Neural cell (in vitro differentiated cells): ENCODE data around the gene ANKRD55. TPM values are rescaled to one million over a fixed set of nuclear protein-coding genes. Genes with fewer than 3 reads are reported as not detected.

Experiments used
- H2AFZ ChIP-seq: fragments of 200-600, 300-800 bp; sonication (generic), shearing (Covaris generic); 2 replicates; pipeline ENCODE4 v1.6.0; 2014; ENCODE audit warnings: low read depth, mild to moderate bottlenecking, antibody characterized with exemption, low read length, moderate library complexity
- H3F3A ChIP-seq: fragments of 200-600 bp; shearing (Covaris generic); 2 replicates; pipeline ENCODE4 v1.6.1; 2016; ENCODE audit warnings: mild to moderate bottlenecking, moderate library complexity, mixed read lengths, antibody characterized with exemption, low read length; ENCODE audit not compliant: insufficient read depth, poor library complexity, severe bottlenecking
- H3K27ac ChIP-seq: fragments of 200-600, 300-800 bp; sonication (generic), shearing (Covaris generic); 2 replicates; pipeline ENCODE4 v1.5.1; 2014; ENCODE audit warnings: mild to moderate bottlenecking, low read length, moderate library complexity
- H3K27me3 ChIP-seq: fragments of 300-800, 200-600 bp; sonication (generic), shearing (Covaris generic); 2 replicates; pipeline ENCODE4 v1.6.0; 2014; ENCODE audit warnings: mild to moderate bottlenecking, low read depth, low read length, moderate library complexity; ENCODE audit not compliant: insufficient read depth
- H3K36me3 ChIP-seq: fragments of 300-800, 200-600 bp; sonication (generic), shearing (Covaris generic); 2 replicates; pipeline ENCODE4 v1.5.1; 2014; ENCODE audit warnings: mild to moderate bottlenecking, antibody characterized with exemption, low read length, moderate library complexity; ENCODE audit not compliant: insufficient read depth
- H3K4me2 ChIP-seq: fragments of 300-800, 200-600 bp; sonication (generic), shearing (Covaris generic); 2 replicates; pipeline ENCODE4 v1.6.0; 2014; ENCODE audit warnings: mild to moderate bottlenecking, low read length
- H3K4me3 ChIP-seq: fragments of 300-800, 200-600 bp; sonication (generic), shearing (Covaris generic); 2 replicates; pipeline ENCODE4 v1.5.1; 2014; ENCODE audit warnings: mild to moderate bottlenecking, low read length, moderate library complexity
- H3K79me2 ChIP-seq: fragments of 200-600 bp; shearing (Covaris generic); replicated peaks from 2 replicates; pipeline ENCODE4 v1.6.0; 2014; ENCODE audit warnings: mild to moderate bottlenecking, low read length, moderate library complexity; ENCODE audit not compliant: insufficient read depth
- H3K9ac ChIP-seq: fragments of 300-800, 200-600 bp; sonication (generic), shearing (Covaris generic); 2 replicates; pipeline ENCODE4 v1.6.1; 2016; ENCODE audit warnings: mild to moderate bottlenecking, low read length, mixed read lengths
- H3K9me2 ChIP-seq: fragments of 200-600 bp; shearing (Covaris generic); 2 replicates; pipeline ENCODE4 v1.6.1; 2016; ENCODE audit warnings: mild to moderate bottlenecking, low read length, mixed read lengths; ENCODE audit not compliant: insufficient read depth
- H3K9me3 ChIP-seq: fragments of 200-600, 300-800 bp; sonication (generic), shearing (Covaris generic); 2 replicates; pipeline ENCODE4 v1.6.1; 2016; ENCODE audit warnings: mild to moderate bottlenecking, mixed run types, low read length, moderate library complexity, mixed read lengths
- H4K20me1 ChIP-seq: fragments of 200-600 bp; shearing (Covaris generic); 2 replicates; pipeline ENCODE4 v1.6.1; 2016; ENCODE audit warnings: mild to moderate bottlenecking, mixed run types; ENCODE audit not compliant: insufficient read depth
- EP300 ChIP-seq: fragments of 450-650 bp; conservative IDR thresholded peaks from 2 replicates; pipeline ENCODE4 v1.6.1; 2014; ENCODE audit warnings: antibody characterized with exemption, mild to moderate bottlenecking, moderate library complexity; ENCODE audit not compliant: poor library complexity, severe bottlenecking
- EZH2 ChIP-seq: fragments of 200-600, 300-800 bp; shearing (Covaris generic), sonication (generic); IDR thresholded peaks from 2 replicates; pipeline ENCODE4 v1.6.1; 2014; ENCODE audit warnings: antibody characterized with exemption, low read length, borderline replicate concordance, mild to moderate bottlenecking; ENCODE audit not compliant: insufficient read depth, poor library complexity, severe bottlenecking
- MXI1 ChIP-seq: fragments of 450-650 bp; conservative IDR thresholded peaks from 2 replicates; pipeline ENCODE4 v1.6.1; 2014; ENCODE audit warnings: antibody characterized with exemption, mild to moderate bottlenecking; ENCODE audit not compliant: poor library complexity, severe bottlenecking
- POLR2AphosphoS5 ChIP-seq: IDR thresholded peaks from 2 replicates; pipeline ENCODE4 v1.6.1; 2012
- RAD21 ChIP-seq: fragments of 450-650 bp; conservative IDR thresholded peaks from 2 replicates; pipeline ENCODE4 v1.6.1; 2014; ENCODE audit warnings: antibody characterized with exemption, mild to moderate bottlenecking, moderate library complexity
- SMC3 ChIP-seq: fragments of 450-650 bp; conservative IDR thresholded peaks from 2 replicates; pipeline ENCODE4 v1.6.1; 2014; ENCODE audit warnings: antibody characterized with exemption, mild to moderate bottlenecking, moderate library complexity; ENCODE audit not compliant: poor library complexity
- TAF1 ChIP-seq: IDR thresholded peaks from 2 replicates; pipeline ENCODE4 v1.6.1; 2012; ENCODE audit warnings: low read depth
- polyA plus RNA-seq: library from polyadenylated mRNA; depleted of rRNA; stranded (reverse); fragments of >200 nt; gene quantifications from 2 replicates; pipeline ENCODE4 v1.2.3, GENCODE V29; 2014
- TF ChIP-seq, protein P1 (sequence below): IDR thresholded peaks from 2 replicates; pipeline ENCODE4 v1.6.1; 2012; ENCODE audit warnings: borderline replicate concordance
- TF ChIP-seq, protein P2 (sequence below): fragments of 450-650 bp; IDR thresholded peaks from 2 replicates; pipeline ENCODE4 v1.5.1; 2014; ENCODE audit warnings: antibody characterized with exemption, mild to moderate bottlenecking, moderate library complexity; ENCODE audit not compliant: poor library complexity, severe bottlenecking

Gene ANKRD55
- polyA plus RNA-seq, 1 donor from 2014 or later: 49.8 TPM

DNA sequence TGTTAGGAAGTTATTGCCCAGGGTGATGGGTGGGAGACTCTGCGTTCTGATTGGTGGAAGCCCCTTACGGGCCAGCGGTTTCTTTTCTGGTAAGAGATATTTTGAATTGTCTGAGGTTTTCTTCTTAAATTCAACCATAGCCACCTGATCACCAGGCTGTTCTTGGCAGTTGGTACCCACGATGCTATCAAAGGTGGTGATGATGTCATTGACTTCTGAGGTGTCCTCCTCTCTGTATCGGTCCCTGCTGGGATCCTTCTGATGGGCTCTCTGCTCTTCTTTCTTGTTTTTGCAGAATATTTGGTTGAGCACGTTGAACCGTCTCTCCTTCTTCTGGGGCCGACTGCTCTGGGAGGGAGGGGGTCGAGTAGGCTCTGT, 121.7 kb downstream of the ANKRD55 start:
- no peaks in the 10 kb centered on the region for H4K20me1 ChIP-seq
- H3K79me2 ChIP-seq: no peaks in the 10 kb centered on the region
- H3K4me3 ChIP-seq: no peak overlapping the region
- H3K27ac ChIP-seq: no peak overlapping the region
- H3K36me3 ChIP-seq: no peaks in the 10 kb centered on the region
- TF ChIP-seq TAF1: no peak
- TF ChIP-seq EP300: no peak
- TF ChIP-seq, protein P1, sequence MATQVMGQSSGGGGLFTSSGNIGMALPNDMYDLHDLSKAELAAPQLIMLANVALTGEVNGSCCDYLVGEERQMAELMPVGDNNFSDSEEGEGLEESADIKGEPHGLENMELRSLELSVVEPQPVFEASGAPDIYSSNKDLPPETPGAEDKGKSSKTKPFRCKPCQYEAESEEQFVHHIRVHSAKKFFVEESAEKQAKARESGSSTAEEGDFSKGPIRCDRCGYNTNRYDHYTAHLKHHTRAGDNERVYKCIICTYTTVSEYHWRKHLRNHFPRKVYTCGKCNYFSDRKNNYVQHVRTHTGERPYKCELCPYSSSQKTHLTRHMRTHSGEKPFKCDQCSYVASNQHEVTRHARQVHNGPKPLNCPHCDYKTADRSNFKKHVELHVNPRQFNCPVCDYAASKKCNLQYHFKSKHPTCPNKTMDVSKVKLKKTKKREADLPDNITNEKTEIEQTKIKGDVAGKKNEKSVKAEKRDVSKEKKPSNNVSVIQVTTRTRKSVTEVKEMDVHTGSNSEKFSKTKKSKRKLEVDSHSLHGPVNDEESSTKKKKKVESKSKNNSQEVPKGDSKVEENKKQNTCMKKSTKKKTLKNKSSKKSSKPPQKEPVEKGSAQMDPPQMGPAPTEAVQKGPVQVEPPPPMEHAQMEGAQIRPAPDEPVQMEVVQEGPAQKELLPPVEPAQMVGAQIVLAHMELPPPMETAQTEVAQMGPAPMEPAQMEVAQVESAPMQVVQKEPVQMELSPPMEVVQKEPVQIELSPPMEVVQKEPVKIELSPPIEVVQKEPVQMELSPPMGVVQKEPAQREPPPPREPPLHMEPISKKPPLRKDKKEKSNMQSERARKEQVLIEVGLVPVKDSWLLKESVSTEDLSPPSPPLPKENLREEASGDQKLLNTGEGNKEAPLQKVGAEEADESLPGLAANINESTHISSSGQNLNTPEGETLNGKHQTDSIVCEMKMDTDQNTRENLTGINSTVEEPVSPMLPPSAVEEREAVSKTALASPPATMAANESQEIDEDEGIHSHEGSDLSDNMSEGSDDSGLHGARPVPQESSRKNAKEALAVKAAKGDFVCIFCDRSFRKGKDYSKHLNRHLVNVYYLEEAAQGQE: no peak
- no peak for TF ChIP-seq EZH2
- TF ChIP-seq RAD21: no peak
- TF ChIP-seq MXI1: no peak
- TF ChIP-seq POLR2AphosphoS5: no peak
- TF ChIP-seq, protein P2, sequence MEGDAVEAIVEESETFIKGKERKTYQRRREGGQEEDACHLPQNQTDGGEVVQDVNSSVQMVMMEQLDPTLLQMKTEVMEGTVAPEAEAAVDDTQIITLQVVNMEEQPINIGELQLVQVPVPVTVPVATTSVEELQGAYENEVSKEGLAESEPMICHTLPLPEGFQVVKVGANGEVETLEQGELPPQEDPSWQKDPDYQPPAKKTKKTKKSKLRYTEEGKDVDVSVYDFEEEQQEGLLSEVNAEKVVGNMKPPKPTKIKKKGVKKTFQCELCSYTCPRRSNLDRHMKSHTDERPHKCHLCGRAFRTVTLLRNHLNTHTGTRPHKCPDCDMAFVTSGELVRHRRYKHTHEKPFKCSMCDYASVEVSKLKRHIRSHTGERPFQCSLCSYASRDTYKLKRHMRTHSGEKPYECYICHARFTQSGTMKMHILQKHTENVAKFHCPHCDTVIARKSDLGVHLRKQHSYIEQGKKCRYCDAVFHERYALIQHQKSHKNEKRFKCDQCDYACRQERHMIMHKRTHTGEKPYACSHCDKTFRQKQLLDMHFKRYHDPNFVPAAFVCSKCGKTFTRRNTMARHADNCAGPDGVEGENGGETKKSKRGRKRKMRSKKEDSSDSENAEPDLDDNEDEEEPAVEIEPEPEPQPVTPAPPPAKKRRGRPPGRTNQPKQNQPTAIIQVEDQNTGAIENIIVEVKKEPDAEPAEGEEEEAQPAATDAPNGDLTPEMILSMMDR: no peak
- no peak for TF ChIP-seq SMC3
- H3K9me3 ChIP-seq: no peaks in the 10 kb centered on the region
- no peak overlapping the region for H2AFZ ChIP-seq
- H3K27me3 ChIP-seq: no peaks in the 10 kb centered on the region
- H3K9me2 ChIP-seq: no peaks in the 10 kb centered on the region
- no peak overlapping the region for H3K9ac ChIP-seq
- no peak overlapping the region for H3K4me2 ChIP-seq
- H3F3A ChIP-seq: no peaks in the 10 kb centered on the region

DNA sequence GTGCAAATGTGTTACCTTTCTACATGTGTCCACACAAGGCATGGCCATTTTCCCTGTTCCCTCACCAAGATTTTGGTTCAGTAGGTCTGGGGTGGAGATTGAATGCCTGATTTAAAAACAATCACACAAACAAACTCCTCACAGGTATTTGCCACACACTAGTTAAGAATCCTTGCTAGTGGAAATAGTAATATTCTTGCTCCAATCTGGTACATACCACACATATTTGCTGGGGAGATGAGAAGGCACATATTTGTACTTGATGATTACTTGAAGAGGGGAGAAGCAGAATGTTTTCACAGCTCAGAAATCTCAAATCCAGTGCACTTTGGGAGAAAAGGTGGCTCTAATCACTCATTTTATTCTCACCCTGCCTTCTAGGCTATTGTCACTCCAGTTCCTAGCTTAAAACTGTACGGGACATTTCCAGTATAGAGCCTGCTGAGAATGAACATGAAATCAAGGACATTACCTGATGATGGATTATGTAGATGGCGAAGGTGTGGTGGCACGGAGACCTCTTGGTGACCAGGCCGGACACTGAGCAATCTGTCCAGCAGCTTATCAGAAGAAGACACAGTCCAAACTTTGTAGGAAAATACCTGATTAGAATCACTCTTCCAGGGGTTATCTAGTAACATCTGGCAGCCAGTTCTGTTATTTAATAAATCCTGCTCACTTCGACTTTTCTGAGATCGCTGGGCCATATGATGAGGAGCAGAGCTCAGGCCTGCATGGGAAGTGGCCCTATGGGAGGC, 122.3 kb downstream of the ANKRD55 start:
- no peaks in the 10 kb centered on the region for H3K9me3 ChIP-seq
- H3K9me2 ChIP-seq: no peaks in the 10 kb centered on the region
- no peaks in the 10 kb centered on the region for H3K36me3 ChIP-seq
- H2AFZ ChIP-seq: no peak overlapping the region
- TF ChIP-seq TAF1 (no peak), RAD21 (no peak), POLR2AphosphoS5 (no peak), MXI1 (no peak), EP300 (no peak), SMC3 (no peak), EZH2 (no peak)
- TF ChIP-seq, protein P2: no peak
- TF ChIP-seq, protein P1: no peak
- H3K9ac ChIP-seq: no peak overlapping the region
- no peaks in the 10 kb centered on the region for H4K20me1 ChIP-seq
- H3K79me2 ChIP-seq: no peaks in the 10 kb centered on the region
- H3K4me2 ChIP-seq: no peak overlapping the region
- H3K27ac ChIP-seq: no peak overlapping the region
- no peak overlapping the region for H3K4me3 ChIP-seq
- no peaks in the 10 kb centered on the region for H3K27me3 ChIP-seq
- no peaks in the 10 kb centered on the region for H3F3A ChIP-seq
